ENCODE data around the gene NIM1K.
"Not testable (repeated sequence)": the region's sequence is repeated elsewhere in the genome, so short reads cannot be mapped to it uniquely, and the experiment has no call there.

DNA sequence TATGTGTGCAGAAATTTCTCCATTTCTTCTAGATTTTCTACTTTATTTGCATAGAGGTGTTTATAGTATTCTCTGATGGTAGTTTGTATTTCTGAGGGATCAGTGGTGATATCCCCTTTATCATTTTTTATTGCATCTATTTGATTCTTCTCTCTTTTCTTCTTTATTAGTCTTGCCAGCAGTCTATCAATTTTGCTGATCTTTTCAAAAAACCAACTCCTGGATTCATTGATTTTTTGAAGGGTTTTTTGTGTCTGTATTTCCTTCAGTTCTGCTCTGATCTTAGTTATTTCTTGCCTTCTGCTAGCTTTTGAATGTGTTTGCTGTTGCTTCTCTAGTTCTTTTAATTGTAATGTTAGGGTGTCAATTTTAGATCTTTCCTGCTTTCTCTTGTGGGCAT lies 133.6 kb downstream of the NIM1K start:
- TF ChIP-seq, protein P1, sequence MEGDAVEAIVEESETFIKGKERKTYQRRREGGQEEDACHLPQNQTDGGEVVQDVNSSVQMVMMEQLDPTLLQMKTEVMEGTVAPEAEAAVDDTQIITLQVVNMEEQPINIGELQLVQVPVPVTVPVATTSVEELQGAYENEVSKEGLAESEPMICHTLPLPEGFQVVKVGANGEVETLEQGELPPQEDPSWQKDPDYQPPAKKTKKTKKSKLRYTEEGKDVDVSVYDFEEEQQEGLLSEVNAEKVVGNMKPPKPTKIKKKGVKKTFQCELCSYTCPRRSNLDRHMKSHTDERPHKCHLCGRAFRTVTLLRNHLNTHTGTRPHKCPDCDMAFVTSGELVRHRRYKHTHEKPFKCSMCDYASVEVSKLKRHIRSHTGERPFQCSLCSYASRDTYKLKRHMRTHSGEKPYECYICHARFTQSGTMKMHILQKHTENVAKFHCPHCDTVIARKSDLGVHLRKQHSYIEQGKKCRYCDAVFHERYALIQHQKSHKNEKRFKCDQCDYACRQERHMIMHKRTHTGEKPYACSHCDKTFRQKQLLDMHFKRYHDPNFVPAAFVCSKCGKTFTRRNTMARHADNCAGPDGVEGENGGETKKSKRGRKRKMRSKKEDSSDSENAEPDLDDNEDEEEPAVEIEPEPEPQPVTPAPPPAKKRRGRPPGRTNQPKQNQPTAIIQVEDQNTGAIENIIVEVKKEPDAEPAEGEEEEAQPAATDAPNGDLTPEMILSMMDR (IDR thresholded peaks at IDR 0.05; ENCODE audit: insufficient read depth, low read length) = not testable (repeated sequence)
- not testable (repeated sequence) for TF ChIP-seq POLR2AphosphoS5 (IDR thresholded peaks at IDR 0.05; ENCODE audit: low read depth); SPI1 (IDR thresholded peaks at IDR 0.05; ENCODE audit: borderline replicate concordance, low read depth); GABPA (IDR thresholded peaks at IDR 0.05; ENCODE audit: low read depth)
- TF ChIP-seq, protein P2, sequence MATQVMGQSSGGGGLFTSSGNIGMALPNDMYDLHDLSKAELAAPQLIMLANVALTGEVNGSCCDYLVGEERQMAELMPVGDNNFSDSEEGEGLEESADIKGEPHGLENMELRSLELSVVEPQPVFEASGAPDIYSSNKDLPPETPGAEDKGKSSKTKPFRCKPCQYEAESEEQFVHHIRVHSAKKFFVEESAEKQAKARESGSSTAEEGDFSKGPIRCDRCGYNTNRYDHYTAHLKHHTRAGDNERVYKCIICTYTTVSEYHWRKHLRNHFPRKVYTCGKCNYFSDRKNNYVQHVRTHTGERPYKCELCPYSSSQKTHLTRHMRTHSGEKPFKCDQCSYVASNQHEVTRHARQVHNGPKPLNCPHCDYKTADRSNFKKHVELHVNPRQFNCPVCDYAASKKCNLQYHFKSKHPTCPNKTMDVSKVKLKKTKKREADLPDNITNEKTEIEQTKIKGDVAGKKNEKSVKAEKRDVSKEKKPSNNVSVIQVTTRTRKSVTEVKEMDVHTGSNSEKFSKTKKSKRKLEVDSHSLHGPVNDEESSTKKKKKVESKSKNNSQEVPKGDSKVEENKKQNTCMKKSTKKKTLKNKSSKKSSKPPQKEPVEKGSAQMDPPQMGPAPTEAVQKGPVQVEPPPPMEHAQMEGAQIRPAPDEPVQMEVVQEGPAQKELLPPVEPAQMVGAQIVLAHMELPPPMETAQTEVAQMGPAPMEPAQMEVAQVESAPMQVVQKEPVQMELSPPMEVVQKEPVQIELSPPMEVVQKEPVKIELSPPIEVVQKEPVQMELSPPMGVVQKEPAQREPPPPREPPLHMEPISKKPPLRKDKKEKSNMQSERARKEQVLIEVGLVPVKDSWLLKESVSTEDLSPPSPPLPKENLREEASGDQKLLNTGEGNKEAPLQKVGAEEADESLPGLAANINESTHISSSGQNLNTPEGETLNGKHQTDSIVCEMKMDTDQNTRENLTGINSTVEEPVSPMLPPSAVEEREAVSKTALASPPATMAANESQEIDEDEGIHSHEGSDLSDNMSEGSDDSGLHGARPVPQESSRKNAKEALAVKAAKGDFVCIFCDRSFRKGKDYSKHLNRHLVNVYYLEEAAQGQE (IDR thresholded peaks at IDR 0.05; ENCODE audit: insufficient replicate concordance, low read depth) = not testable (repeated sequence)

Data from HL-60 (cell line).